Central memory CD8-positive, alpha-beta T cell (primary cell): ENCODE measurements around the gene ZNF341.

Experiments
- ATAC-seq: fragments of 150-1000 bp; cut with Tn5 transposase; replicated peaks from 2 replicates; pipeline ENCODE4 v1.10.0; 2022; ENCODE audit warnings: mild to moderate bottlenecking, moderate FRiP score, moderate number of reproducible peaks; ENCODE audit not compliant: poor library complexity, severe bottlenecking; ENCODE audit errors: extremely low read depth
- DNase-seq, 2 donors: peaks; one replicate each; pipeline ENCODE4 v3.0.0; 2021; ENCODE audit warnings: low spot score in 2 of 2
- H3K27ac Mint-ChIP-seq: one replicate; pipeline ENCODE4 v1.8.0; 2022; ENCODE audit warnings: low read depth, mild to moderate bottlenecking, moderate library complexity, mixed read lengths
- H3K27me3 Mint-ChIP-seq: one replicate; pipeline ENCODE4 v1.8.0; 2022; ENCODE audit warnings: mixed read lengths
- H3K36me3 Mint-ChIP-seq: one replicate; pipeline ENCODE4 v1.8.0; 2022; ENCODE audit warnings: mild to moderate bottlenecking, moderate library complexity, mixed read lengths; ENCODE audit not compliant: insufficient read depth
- H3K4me1 Mint-ChIP-seq: one replicate; pipeline ENCODE4 v1.8.0; 2022; ENCODE audit warnings: mixed read lengths
- H3K4me3 Mint-ChIP-seq: one replicate; pipeline ENCODE4 v1.8.0; 2022; ENCODE audit warnings: mild to moderate bottlenecking, moderate library complexity, mixed read lengths
- H3K9me3 Mint-ChIP-seq: one replicate; pipeline ENCODE4 v1.8.0; 2022; ENCODE audit warnings: mixed read lengths

Gene ZNF341

DNA sequence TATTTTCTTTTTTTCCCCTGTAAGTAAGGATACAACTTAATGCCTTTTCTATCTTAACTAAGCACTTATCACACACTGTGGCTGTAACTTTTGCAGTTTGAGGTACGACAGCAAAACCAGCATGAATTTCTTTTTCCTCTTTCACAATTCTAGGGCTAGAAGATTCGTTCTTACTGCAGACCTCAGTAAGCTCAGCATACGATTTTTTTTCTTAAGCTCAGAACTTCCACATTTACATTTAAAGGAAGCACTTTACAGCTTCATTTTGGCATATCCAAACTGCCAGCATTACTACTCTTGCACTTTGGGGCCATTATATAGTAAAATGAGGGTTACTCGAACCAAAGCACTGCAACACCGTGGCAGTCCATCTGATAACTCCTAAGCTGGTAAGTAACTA, 78.5 kb downstream of the ZNF341 start:
- DNase-seq (no peak), ATAC-seq (no peak)
- H3K36me3 Mint-ChIP-seq: peaks cover 8% of the 10 kb centered on the region
- H3K9me3 Mint-ChIP-seq: no peaks in the 10 kb centered on the region
- no peaks in the 10 kb centered on the region for H3K27me3 Mint-ChIP-seq
- peaks cover 33% of the 10 kb centered on the region for H3K4me1 Mint-ChIP-seq
- H3K4me3 Mint-ChIP-seq: no peak overlapping the region
- H3K27ac Mint-ChIP-seq: no peak overlapping the region

DNA sequence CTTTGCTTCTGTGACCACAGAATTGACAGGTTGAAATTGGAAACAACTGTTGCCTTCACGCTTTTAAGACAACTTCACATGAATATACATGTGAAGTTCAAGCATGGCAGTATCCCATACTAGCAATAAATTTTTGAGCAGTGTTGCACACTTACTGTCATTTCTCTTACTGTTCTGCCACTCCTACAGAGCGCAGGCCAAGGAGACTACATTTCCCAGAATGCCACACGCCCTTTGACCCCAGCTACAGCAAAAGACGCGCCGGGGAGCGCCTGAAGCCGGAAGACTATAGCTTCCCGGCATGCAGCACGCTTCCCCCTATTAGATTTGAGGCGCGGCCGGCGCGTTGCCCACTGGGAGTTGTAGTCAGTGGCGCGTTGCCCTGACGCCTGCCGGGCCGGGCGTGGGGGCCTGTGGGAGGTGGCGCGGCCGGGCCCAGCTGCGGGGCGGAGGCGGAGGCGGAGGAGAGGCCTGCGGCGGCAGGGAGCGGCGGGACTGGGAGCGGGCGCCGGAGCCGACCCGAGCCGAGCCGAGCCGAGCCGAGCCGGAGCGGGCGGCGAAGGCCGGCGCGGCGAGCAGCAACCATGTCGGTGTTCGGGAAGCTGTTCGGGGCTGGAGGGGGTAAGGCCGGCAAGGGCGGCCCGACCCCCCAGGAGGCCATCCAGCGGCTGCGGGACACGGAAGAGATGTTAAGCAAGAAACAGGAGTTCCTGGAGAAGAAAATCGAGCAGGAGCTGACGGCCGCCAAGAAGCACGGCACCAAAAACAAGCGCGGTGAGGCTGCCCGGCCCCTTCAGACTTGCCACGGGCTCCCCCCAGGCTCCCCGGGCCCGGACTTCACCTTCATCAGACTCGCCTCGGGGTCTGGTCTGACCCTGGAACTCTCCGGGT, 79.3 kb downstream of the ZNF341 start, which contains the start of gene CHMP4B:
CHMP4B (plus strand) TSS at position 464 of the 891 bp plus-strand sequence; CDS start at position 585, 121 bp downstream.
- no peaks in the 10 kb centered on the region for H3K9me3 Mint-ChIP-seq
- DNase-seq (peak; percentile 95 to 98), ATAC-seq (peak; percentile 98)
- H3K27ac Mint-ChIP-seq: peak within 1 kb of the TSS; percentile 94
- peaks cover 9% of the 10 kb centered on the region for H3K36me3 Mint-ChIP-seq
- peaks cover 41% of the 10 kb centered on the region for H3K4me1 Mint-ChIP-seq
- H3K27me3 Mint-ChIP-seq: no peaks in the 10 kb centered on the region
- H3K4me3 Mint-ChIP-seq: peak within 1 kb of the TSS; percentile 91

DNA sequence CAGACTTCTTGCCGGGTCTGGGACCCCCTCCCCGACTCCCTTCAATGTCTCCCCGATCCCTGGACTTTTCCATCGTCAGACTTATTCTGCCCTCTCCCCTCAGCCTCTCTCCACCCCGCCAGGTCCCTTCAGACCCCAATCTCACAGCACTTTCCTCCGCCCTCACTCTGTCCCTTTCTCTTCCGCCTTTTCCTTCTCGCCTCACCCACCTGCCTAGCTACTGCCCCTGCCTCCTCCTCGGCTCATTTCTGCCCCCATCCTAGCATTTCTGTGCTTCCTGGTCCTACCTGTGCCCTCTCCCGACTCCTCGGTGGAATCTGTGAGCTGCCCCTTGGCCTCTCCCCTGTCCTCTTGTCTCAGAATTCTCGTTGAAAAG, 80.0 kb downstream of the ZNF341 start:
- Mint-ChIP-seq H3K27me3 (no peaks in the 10 kb centered on the region), H3K4me3 (peak overlapping the region; percentile 91), H3K4me1 (peaks cover 43% of the 10 kb centered on the region), H3K9me3 (no peaks in the 10 kb centered on the region), H3K27ac (peak overlapping the region; percentile 94), H3K36me3 (peaks cover 9% of the 10 kb centered on the region)
- DNase-seq (no peak), ATAC-seq (peak; percentile 11)

DNA sequence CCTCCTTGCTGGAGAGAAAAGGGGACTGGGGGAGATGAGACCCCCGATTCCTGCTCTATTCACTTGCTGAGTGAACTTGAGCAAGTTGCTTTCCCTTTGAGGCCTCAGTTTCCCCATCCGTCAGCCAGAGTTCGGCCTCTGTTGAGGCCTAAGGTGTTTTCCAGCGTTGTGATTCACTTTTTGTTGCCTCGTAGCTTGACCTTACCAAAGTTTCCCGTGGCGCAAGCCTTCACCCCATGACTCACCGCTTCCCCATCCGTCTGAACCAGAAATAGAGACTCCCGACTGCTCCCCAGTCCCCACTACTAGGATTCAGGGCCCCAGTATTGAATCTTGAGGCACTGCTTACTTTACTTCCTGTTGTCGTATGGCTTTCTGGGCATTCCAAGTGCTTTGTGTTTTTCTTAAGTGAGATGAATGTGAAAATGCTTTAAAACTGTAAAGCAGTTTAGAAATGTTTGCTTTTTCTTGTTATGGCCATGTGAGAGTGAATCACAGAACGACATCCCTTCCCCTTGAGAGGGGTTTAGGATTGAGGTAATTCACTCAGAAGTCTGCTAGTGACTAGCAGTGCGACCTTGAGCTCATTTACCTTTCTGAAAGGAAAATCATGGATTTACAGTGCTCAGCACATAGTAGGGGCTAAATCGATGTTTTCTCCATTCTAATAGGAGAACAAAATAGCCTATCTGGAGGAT, 80.5 kb downstream of the ZNF341 start:
- no peak for ATAC-seq
- H3K36me3 Mint-ChIP-seq: peaks cover 9% of the 10 kb centered on the region
- DNase-seq: no peak

DNA sequence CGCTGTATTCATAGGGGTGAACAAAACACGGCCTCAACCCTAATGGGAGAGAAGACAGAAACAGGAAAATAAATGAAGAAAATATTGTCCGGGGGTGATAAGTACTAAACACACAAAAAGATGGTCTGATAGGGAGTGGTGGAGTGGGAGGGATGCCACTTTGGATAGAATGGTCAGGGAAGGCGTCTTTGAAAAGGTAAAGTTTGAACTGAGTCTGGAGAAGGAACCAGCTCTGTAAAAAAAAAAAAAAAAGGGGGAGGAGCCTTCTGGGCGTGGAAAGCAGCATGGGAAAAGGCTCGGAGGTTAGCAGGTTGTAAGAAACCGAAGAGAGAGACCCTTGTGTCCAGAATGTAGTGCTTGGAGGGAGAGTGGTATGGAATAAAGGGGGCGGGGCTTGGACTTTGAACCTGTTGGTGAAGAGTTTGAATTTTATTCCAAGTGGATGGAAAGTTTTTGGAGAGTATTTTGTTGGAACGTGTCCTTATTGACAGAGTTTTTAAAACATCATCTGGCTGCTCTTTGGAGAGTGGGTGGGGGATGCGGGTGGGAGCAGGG, 81.2 kb downstream of the ZNF341 start:
- DNase-seq: no peak
- H3K36me3 Mint-ChIP-seq: peaks cover 9% of the 10 kb centered on the region
- H3K27me3 Mint-ChIP-seq: no peaks in the 10 kb centered on the region
- peaks cover 55% of the 10 kb centered on the region for H3K4me1 Mint-ChIP-seq
- H3K4me3 Mint-ChIP-seq: peak overlapping the region; percentile 91
- H3K27ac Mint-ChIP-seq: peak overlapping the region; percentile 94
- H3K9me3 Mint-ChIP-seq: no peaks in the 10 kb centered on the region
- no peak for ATAC-seq

More for the DNA sequence above, 80.5 kb downstream of the ZNF341 start:
- Mint-ChIP-seq H3K4me3 (peak overlapping the region; percentile 91), H3K27me3 (no peaks in the 10 kb centered on the region), H3K9me3 (no peaks in the 10 kb centered on the region), H3K4me1 (peaks cover 48% of the 10 kb centered on the region), H3K27ac (peak overlapping the region; percentile 94)

DNA sequence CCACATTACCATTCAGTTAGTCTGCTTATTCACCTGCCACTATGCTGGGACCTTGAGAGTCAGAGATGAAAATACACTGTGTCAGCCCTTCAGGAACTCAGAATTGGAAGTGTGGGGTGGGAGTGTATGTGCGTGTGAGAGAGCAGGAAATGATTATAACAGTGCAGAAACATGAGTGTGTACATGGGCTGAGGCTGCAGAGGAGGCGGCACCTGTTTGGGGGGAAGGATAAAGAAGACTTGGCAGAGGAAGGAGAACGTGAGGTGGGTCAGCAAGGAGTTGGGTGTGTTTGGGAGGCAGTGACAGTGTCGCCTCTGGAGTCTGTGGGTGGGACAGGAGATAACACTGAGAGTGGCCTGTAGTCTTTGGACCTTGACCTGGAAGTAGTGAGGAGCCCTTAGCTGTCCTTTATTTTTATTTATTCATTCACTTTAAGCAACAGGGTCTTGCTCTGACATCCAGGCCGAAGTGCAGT, 82.5 kb downstream of the ZNF341 start:
- no peak for ATAC-seq
- Mint-ChIP-seq H3K4me1 (peaks cover 66% of the 10 kb centered on the region), H3K4me3 (peak overlapping the region; percentile 91), H3K27ac (peak overlapping the region; percentile 6), H3K36me3 (peaks cover 9% of the 10 kb centered on the region), H3K9me3 (no peaks in the 10 kb centered on the region), H3K27me3 (no peaks in the 10 kb centered on the region)
- DNase-seq: no peak

DNA sequence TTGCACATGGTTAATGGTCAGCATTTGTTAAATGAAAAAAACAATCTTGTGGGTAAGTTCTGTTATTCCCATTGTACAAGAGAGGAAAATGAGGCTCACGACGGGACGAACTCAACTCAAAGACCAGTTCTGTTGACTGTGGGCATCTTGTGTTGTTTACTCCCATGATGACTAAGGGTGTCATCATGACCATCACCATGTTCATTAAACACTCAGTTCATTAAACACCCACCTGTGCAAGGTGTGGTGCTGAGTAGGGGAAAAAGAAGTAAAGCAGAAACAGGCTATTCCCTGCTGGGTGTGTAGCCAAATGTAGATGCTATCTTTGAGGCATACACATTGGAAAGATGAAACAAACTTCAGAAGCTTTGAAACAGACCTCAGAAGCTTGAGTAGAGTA, 83.9 kb downstream of the ZNF341 start:
- no peaks in the 10 kb centered on the region for H3K27me3 Mint-ChIP-seq
- H3K4me1 Mint-ChIP-seq: peaks cover 76% of the 10 kb centered on the region
- peaks cover 9% of the 10 kb centered on the region for H3K36me3 Mint-ChIP-seq
- no peak for ATAC-seq
- H3K9me3 Mint-ChIP-seq: no peaks in the 10 kb centered on the region
- DNase-seq: no peak
- no peak overlapping the region for H3K27ac Mint-ChIP-seq
- H3K4me3 Mint-ChIP-seq: no peak overlapping the region

DNA sequence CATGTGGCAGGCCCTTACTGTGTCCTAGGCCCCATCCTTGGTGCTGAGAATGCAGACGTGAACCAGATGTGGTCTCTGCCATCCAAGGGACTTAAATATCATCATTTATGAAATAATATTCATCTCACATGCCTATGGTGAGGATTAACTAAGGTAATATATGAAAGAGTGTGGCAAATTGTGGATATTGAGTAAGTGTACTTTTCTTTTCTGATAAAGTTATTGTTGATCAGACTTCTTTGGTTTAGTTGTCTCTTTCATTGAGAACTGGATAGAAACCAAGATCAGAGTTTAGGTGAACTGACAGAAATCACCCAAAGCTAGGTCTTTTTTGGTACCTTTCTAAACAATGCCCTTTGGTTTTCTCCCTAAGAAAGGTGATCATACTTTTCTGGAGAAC, 84.4 kb downstream of the ZNF341 start:
- no peak overlapping the region for H3K4me3 Mint-ChIP-seq
- peaks cover 77% of the 10 kb centered on the region for H3K4me1 Mint-ChIP-seq
- no peaks in the 10 kb centered on the region for H3K27me3 Mint-ChIP-seq
- H3K9me3 Mint-ChIP-seq: no peaks in the 10 kb centered on the region
- H3K36me3 Mint-ChIP-seq: peaks cover 9% of the 10 kb centered on the region
- ATAC-seq (no peak), DNase-seq (no peak)
- no peak overlapping the region for H3K27ac Mint-ChIP-seq

DNA sequence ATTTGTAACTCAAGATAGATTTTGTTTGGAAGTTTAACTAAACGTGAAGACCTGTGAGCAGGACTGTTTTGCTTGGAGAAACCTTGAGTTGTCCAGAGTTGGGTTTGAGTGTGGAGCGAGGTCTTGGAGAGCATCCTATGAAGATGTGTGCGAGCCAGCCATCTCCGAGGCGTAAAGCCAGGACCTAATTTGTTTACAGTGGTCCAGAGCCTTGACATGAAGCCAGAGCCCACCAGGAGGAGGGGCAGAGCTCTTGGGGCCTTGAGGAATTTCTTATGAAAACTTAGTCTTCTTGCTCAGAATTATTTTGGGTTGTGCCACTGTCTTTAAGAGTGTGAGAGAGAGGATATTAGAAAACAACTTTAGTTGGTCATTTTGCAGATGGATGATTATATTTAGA, 85.6 kb downstream of the ZNF341 start:
- no peaks in the 10 kb centered on the region for H3K9me3 Mint-ChIP-seq
- no peak for ATAC-seq
- no peak overlapping the region for H3K4me3 Mint-ChIP-seq
- peaks cover 72% of the 10 kb centered on the region for H3K4me1 Mint-ChIP-seq
- DNase-seq: no peak
- peaks cover 3% of the 10 kb centered on the region for H3K36me3 Mint-ChIP-seq
- H3K27me3 Mint-ChIP-seq: no peaks in the 10 kb centered on the region
- no peak overlapping the region for H3K27ac Mint-ChIP-seq

DNA sequence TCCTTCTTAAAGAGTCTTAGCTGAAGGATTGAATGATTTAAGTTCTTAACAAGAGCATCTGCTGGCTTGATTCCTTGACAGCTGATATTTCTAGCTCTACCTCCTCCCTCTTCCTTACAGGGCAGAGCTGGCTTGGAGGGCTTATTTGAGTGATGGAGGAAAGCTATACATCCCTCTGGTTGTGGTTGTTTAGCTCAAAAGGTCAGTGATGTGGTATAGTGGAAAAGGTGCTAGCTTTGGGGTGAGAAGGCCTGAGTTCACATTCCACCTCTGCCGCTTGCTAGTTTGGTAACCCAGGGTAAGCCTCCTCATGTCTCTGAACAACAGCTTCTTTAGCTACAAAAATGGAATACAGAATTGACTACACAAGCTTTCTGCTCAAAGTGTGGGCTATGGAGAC, 87.7 kb downstream of the ZNF341 start:
- Mint-ChIP-seq H3K4me1 (peaks cover 62% of the 10 kb centered on the region), H3K27me3 (no peaks in the 10 kb centered on the region), H3K36me3 (peaks cover 3% of the 10 kb centered on the region), H3K27ac (peak overlapping the region; percentile 33), H3K9me3 (no peaks in the 10 kb centered on the region), H3K4me3 (no peak overlapping the region)
- ATAC-seq (no peak), DNase-seq (no peak)

DNA sequence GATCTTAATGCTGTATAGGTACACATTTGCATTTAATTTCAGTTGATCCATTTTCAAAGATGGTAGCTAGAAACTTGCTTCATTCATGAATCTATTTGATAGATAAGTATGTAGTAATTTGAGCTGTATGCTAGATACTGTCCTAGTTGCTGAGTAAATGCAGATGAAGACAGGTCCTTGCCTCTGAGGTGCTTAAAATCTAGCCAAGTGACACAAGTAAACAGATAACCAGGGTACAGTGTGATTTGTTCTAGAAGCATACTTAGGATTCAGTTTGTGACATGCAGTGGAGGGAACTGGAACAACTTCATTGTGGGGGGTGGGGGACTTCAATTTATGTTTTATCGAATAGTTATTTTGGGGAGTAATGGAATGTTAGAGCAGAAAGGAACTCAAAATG, 88.6 kb downstream of the ZNF341 start:
- Mint-ChIP-seq H3K4me3 (no peak overlapping the region), H3K27me3 (no peaks in the 10 kb centered on the region), H3K27ac (peak overlapping the region; percentile 60), H3K4me1 (peaks cover 62% of the 10 kb centered on the region), H3K9me3 (no peaks in the 10 kb centered on the region), H3K36me3 (peaks cover 3% of the 10 kb centered on the region)
- no peak for ATAC-seq
- no peak for DNase-seq

DNA sequence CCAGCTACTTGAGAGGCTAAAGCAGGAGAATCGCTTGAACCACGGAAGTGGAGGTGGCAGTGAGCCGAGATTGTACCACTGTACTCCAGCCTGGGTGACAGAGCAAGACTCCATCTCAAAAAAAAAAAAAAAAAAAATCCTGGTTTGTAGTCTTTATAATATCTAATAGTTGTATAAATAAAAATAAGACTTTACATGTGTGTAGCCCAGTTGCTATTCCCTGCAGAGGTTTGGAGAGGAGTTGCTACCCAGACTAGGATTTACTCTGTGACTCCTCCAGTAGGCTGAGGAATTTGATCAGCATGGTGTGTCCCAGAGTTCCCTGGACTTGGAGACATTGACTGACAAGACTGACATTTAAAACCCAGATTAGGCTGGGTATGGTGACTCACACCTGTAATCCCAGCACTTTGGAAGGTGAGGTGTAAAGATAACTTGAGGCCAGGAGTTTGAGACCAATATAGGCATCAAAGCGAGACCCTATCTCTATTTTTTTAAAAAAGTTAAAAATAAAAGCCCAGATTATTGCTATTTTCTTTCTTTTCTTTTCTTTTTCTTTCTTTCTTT, 89.6 kb downstream of the ZNF341 start:
- peaks cover 64% of the 10 kb centered on the region for H3K4me1 Mint-ChIP-seq

More for the DNA sequence above, 89.6 kb downstream of the ZNF341 start:
- Mint-ChIP-seq H3K4me3 (no peak overlapping the region), H3K27me3 (no peaks in the 10 kb centered on the region), H3K9me3 (no peaks in the 10 kb centered on the region), H3K27ac (no peak overlapping the region), H3K36me3 (peaks cover 3% of the 10 kb centered on the region)
- ATAC-seq (no peak), DNase-seq (no peak)
